Measurements from ENCODE around the gene STK32B. TPM values are rescaled to one million over a fixed set of nuclear protein-coding genes. Genes with fewer than 3 reads are reported as not detected.

The STK32B gene
- polyA plus RNA-seq, 1 of the 3 experiments (the other 2 are of a cell fraction) = 0.20 TPM

- TF ChIP-seq EP300 (IDR thresholded peaks at IDR 0.05; ENCODE audit: borderline replicate concordance in 1 of 2, low read depth in 1 of 2, low read length in 1 of 2) (no peak), RCOR1 (IDR thresholded peaks at IDR 0.05; ENCODE audit: low read length) (no peak), SMC3 (IDR thresholded peaks at IDR 0.05; ENCODE audit: low read depth, low read length) (peak; percentile 32; the same call in 1 of the 2 replicates), FOSL2 (IDR thresholded peaks at IDR 0.05; ENCODE audit: borderline replicate concordance, low read depth) (no peak), MAX (IDR thresholded peaks at IDR 0.05; ENCODE audit: low read depth) (no peak), NFIC (IDR thresholded peaks at IDR 0.05; ENCODE audit: borderline replicate concordance) (no peak), GABPA (IDR thresholded peaks at IDR 0.05; ENCODE audit: low read depth) (no peak), RAD21 (IDR thresholded peaks at IDR 0.05; ENCODE audit: low read length) (peak; percentile 45), TCF12 (IDR thresholded peaks at IDR 0.05) (no peak), GATA2 (CRISPR knock-in tag; IDR thresholded peaks at IDR 0.05) (no peak), FOXJ3 (CRISPR knock-in tag; IDR thresholded peaks at IDR 0.05) (no peak), RXRA (IDR thresholded peaks at IDR 0.05; ENCODE audit: borderline replicate concordance, low read depth) (no peak), MEF2A (IDR thresholded peaks at IDR 0.05; ENCODE audit: borderline replicate concordance, low read depth) (no peak), PBX3 (IDR thresholded peaks at IDR 0.05) (no peak), NRF1 (IDR thresholded peaks at IDR 0.05; ENCODE audit: low read depth, low read length) (no peak), MXI1 (IDR thresholded peaks at IDR 0.05; ENCODE audit: low read depth, low read length) (no peak)
- TF ChIP-seq, protein P1, sequence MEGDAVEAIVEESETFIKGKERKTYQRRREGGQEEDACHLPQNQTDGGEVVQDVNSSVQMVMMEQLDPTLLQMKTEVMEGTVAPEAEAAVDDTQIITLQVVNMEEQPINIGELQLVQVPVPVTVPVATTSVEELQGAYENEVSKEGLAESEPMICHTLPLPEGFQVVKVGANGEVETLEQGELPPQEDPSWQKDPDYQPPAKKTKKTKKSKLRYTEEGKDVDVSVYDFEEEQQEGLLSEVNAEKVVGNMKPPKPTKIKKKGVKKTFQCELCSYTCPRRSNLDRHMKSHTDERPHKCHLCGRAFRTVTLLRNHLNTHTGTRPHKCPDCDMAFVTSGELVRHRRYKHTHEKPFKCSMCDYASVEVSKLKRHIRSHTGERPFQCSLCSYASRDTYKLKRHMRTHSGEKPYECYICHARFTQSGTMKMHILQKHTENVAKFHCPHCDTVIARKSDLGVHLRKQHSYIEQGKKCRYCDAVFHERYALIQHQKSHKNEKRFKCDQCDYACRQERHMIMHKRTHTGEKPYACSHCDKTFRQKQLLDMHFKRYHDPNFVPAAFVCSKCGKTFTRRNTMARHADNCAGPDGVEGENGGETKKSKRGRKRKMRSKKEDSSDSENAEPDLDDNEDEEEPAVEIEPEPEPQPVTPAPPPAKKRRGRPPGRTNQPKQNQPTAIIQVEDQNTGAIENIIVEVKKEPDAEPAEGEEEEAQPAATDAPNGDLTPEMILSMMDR (IDR thresholded peaks at IDR 0.05) = peak; percentile 56
- H3K27me3 ChIP-seq (ENCODE audit: insufficient read depth) = no peaks in the 10 kb centered on the region; the same call in 1 of the 2 replicates
- no peak overlapping the region for H2AFZ ChIP-seq (ENCODE audit: low read depth)
- peaks cover 0 to 3% of the 10 kb centered on the region in 2 experiments; a peak in 1 of 4 replicates for H3K4me1 ChIP-seq (ENCODE audit: control insufficient read depth in 1 of 2, insufficient read depth in 2 of 2, low read depth in 1 of 2, low read length in 1 of 2)
- 43% methylated on average over 7 of the region's 14 CpGs for WGBS (ENCODE audit: low lambda C conversion rate)
- no peaks in the 10 kb centered on the region for H4K20me1 ChIP-seq (ENCODE audit: insufficient read depth)
- H3K4me3 ChIP-seq (ENCODE audit: low read depth in 2 of 2, low read length in 1 of 2) = no peak overlapping the region; a peak in 1 of 4 replicates
- H3K27ac ChIP-seq (ENCODE audit: low read depth in 2 of 2, low read length in 1 of 2) = no peak overlapping the region
- POLR2A ChIA-PET = no interaction called here
- CTCF ChIA-PET = interaction anchor here (0.7 to 3.1 kb wide), 26 partner anchors 9 to 589 kb away, joined by 3 to 16 read pairs (median 4); partner anchors contain the start of gene STK32B
- H3K9me3 ChIP-seq = no peaks in the 10 kb centered on the region
- H3F3A ChIP-seq (replicated peaks; ENCODE audit: insufficient read depth) = no peaks in the 10 kb centered on the region
- H3K9me2 ChIP-seq = no peaks in the 10 kb centered on the region
- H3K79me2 ChIP-seq (ENCODE audit: insufficient read depth) = no peaks in the 10 kb centered on the region
- H3K36me3 ChIP-seq (replicated peaks in 1 of 2; ENCODE audit: control insufficient read depth in 1 of 2, insufficient read depth in 2 of 2, low read length in 1 of 2) = no peaks in the 10 kb centered on the region
- no peak overlapping the region for H3K4me2 ChIP-seq
- H3K9ac ChIP-seq = no peak overlapping the region
- peak; percentile 60 for DNase-seq
Observed at GRCh38 chr4:5460106-5460801, 409.0 kb downstream of the STK32B start.

Data from SK-N-SH (cell line).